Panc1 (cell line): Measurements from ENCODE around the gene TBCE.

Experiments used
- SIN3A ChIP-seq: IDR thresholded peaks from 2 replicates; pipeline ENCODE4 v1.6.1; 2012; ENCODE audit warnings: low read depth, mild to moderate bottlenecking, low read length, moderate library complexity, borderline replicate concordance; ENCODE audit not compliant: insufficient read depth
- TF ChIP-seq, protein P1 (sequence below): fragments of 450-650 bp; IDR thresholded peaks from 2 replicates; pipeline ENCODE4 v1.5.1; 2017; ENCODE audit warnings: mild to moderate bottlenecking

- TF ChIP-seq, protein P1, sequence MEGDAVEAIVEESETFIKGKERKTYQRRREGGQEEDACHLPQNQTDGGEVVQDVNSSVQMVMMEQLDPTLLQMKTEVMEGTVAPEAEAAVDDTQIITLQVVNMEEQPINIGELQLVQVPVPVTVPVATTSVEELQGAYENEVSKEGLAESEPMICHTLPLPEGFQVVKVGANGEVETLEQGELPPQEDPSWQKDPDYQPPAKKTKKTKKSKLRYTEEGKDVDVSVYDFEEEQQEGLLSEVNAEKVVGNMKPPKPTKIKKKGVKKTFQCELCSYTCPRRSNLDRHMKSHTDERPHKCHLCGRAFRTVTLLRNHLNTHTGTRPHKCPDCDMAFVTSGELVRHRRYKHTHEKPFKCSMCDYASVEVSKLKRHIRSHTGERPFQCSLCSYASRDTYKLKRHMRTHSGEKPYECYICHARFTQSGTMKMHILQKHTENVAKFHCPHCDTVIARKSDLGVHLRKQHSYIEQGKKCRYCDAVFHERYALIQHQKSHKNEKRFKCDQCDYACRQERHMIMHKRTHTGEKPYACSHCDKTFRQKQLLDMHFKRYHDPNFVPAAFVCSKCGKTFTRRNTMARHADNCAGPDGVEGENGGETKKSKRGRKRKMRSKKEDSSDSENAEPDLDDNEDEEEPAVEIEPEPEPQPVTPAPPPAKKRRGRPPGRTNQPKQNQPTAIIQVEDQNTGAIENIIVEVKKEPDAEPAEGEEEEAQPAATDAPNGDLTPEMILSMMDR, result no peak
- no peak for TF ChIP-seq SIN3A
Measured at GRCh38 chr1:235486321-235486720, 119.1 kb downstream of the TBCE start.
